NCI-H524 treated with DMSO at 0.1 percent for 48 hours (cell line): ENCODE measurements around the gene SLITRK5.

Source experiments
- DNase-seq: peaks from one replicate; lab custom pipeline; 2025; lab: John Stamatoyannopoulos, UW

SLITRK5 gene, protein sequence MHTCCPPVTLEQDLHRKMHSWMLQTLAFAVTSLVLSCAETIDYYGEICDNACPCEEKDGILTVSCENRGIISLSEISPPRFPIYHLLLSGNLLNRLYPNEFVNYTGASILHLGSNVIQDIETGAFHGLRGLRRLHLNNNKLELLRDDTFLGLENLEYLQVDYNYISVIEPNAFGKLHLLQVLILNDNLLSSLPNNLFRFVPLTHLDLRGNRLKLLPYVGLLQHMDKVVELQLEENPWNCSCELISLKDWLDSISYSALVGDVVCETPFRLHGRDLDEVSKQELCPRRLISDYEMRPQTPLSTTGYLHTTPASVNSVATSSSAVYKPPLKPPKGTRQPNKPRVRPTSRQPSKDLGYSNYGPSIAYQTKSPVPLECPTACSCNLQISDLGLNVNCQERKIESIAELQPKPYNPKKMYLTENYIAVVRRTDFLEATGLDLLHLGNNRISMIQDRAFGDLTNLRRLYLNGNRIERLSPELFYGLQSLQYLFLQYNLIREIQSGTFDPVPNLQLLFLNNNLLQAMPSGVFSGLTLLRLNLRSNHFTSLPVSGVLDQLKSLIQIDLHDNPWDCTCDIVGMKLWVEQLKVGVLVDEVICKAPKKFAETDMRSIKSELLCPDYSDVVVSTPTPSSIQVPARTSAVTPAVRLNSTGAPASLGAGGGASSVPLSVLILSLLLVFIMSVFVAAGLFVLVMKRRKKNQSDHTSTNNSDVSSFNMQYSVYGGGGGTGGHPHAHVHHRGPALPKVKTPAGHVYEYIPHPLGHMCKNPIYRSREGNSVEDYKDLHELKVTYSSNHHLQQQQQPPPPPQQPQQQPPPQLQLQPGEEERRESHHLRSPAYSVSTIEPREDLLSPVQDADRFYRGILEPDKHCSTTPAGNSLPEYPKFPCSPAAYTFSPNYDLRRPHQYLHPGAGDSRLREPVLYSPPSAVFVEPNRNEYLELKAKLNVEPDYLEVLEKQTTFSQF

DNA sequence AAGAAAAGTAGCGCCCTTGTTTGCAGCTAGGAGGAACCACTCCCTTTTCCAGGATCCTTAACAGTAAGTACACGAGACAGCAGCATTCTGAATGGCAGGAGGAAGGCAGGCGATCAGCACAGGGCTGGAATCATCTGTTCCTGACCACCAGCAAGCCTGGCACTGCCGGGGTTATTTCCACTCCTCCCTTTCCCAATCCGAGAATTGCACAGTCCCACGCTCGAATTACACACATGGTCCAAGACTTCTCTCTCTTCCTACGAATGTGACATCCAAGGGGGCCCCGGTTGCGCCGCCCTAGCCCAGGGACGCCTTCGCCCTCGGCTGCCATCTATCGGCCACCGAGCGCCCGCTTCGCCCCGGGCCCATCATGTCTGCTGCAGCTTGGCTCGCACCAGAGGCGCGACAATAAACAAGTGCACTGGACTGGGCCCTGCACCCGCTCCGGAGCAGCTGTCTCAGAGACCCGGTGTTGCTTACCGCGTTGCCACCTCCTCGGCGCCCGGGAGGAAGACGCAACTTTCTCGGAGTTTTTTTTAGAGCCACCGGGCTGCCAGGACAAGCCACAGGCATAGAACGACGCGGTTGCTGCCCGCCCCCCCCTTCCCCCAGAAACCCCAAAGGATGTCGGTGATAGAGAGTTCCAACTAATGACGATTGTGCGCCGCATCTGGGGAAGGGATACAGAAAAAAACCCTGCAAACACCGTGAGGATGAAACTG, at the start of gene SLITRK5:
Gene SLITRK5 (plus strand): TSS at position 341 of the 722 bp plus-strand sequence. CDS start 4,018 bp downstream, outside the sequence.
- DNase-seq: peak; percentile 69

DNA sequence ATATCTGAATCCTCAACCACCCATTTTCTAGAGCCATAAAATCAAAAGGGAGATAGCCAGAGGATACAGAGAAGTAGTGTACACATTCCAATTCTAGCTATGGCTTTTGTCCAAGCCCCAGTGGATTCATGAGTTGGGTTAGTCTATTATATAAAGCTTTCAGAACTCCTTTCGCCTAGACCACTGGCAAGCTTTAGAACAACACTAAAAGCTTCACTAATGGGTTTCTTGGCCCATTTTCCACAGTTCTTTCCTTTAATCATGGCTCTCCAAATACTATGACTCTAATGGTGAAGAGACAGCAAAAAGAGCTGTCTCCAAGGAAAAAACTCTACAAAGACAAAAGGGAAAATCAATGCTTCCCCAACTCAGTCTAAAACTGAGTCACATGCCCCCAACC, 48.2 kb upstream of the SLITRK5 start:
- DNase-seq: no peak

DNA sequence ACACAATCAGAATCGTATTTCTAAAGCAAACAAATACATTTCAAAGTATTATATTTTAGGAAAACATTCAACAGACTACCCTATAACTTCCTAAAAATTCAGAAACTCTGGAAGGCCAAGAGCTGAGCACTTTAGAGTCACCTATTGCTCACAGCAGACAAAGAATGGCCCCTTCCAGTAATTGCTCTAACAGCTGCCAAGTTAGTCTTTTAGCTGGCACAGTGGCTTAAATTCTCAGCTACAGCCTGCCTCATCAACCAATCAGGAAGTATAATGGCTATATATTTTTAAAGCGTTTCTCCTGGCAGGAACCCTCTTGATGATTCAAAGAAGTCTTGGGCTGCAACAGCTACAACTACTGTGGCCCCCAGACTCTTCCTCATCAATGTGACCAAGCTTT, 14.9 kb upstream of the SLITRK5 start:
- peak; percentile 23 for DNase-seq

DNA sequence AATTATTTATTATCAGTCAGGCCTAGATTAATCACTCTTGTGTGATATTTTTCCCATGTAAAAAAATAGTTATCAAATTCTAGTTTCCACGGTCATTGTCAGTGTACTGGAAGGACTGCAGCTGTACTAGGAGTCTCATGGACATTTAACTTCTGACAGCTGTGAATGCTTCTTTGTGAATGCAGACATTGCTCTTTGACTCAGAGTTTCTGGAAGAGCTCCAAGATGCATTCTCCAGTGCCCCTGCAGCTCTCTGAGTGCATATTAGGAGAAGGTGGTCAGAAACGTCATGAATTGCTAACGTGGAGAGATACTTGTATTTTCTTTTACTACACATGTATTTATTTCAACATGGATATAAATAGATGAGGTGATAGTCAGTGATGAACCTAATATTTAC, 9.7 kb upstream of the SLITRK5 start:
- DNase-seq: no peak

DNA sequence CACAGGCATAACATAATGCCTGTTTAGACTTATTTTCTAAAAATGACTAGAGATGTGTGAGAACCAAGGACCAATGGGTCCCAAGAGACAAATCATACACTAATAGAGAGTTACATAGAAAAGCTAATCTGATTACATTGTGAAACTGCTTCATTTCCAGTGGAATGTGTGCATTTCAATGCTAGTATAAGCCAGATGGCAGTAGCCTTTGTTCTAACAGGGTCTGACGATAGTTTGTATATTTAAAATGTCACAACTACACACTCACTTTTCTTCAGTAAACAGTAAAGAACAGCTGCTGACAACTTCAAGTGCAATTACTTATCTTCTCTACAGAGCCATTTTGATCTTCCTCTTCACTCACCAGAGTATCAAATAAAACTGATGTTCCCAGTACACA, 4.3 kb upstream of the SLITRK5 start:
- DNase-seq: peak; percentile 87

DNA sequence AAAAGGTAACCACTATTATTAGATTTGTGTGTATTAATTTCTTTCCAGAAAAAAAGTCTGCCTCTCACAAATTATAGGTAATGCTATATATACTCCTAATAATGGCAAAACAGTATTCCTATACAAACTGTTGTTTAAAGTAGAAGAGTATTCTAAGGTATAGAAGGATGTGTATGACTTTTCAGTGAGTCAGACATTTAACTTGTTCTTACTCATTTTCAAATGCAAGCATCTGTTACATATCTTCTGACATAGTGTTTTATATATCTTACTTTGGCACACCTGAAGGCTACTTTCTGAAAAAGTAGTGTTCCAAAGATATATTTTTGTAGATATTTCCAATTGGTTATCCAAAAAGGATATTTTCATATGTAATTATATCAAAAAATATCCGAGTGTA, 3.5 kb upstream of the SLITRK5 start:
- DNase-seq: no peak

DNA sequence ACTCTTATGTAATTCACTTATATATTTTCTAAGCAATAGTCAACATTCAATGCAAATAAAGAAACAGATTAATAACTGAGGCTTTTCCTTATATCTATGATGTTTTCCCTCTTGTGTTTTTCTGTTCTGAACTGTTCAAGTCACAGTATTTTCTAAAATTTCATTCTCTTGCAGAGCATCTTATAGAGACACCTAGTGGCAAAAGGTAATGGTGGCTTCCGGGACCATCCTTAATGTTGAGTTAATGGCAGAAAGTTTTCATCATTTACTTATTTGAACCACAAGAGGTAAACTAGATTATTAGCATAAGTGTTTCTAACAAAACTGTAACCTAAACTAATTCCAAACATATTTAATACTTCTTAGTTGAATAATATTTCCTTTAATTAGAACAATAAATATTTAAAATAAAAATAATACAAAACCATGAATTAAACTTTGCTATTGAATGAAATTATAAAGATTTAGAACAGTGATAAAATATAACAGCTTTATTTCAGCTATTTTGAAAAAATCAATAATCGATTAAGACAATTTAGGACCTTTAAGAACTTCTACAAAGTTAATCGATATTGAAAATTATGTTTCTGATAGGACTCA, 1.7 kb upstream of the SLITRK5 start:
- peak; percentile 60 for DNase-seq

DNA sequence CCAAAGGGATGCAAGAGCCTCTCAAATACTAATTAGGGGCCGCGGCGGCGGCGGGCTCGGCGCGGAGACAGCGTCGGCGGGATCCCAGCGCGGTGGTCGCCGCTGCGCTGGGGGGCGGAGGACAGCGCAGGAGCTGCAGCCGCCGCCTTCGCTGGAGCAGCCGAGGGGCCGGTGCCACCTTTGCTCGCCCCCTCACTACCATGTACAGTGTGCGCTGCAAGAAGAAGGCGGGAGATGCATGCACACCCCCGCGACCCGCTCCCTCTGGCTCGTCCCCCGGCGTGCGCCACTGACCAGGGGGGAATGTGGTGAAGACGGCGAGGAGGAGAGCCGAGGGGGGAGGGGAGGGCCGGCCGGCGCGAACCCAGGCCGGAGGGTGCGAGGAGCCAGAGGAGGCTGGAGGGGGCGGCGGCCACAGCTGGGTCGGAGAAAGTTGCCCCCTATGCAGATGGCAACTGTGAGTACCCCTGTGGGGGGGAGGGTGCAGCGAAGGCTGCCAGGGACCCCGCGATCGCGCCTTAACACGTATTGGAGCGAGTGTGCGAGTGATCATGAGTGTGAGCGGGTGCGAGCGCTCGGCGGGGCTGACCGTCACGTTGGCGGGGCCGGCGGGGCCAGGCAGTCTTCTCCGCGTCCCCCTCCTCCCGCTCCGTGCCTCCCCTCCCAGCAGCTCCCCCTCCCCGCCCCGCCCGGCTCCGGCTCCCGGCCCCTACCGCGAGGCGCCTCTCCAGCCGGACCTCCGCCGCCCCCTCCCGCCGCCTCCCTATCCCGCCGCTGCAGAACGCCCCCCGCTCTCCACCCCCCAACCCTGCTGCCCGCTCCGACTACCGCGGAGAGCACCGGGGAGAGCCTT, 808 bp downstream of the SLITRK5 start:
- no peak for DNase-seq

DNA sequence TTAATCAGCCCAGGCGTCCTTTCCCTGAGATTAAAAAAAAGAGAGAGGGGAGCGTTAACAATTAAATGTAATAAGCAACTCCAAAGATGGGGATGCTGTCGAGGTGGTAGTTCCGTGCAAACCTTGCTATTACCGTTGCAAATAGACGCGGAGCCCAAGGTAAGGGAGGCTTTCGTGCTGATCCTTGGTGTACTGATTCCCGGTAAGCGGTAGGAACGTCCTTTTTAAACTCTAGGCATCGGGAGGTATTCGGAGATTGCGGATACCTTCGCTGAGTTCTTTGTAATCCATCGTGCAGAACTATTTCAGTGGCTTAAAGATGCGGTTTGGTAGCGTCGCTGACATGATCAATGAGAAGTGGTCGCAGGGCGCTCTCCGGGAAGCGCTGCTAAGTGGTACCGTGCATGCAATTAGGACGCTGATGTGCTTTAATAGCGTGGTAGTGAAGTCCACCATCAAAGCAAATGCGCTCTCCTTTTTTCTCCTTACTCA, 3.1 kb downstream of the SLITRK5 start:
- peak; percentile 13 for DNase-seq

DNA sequence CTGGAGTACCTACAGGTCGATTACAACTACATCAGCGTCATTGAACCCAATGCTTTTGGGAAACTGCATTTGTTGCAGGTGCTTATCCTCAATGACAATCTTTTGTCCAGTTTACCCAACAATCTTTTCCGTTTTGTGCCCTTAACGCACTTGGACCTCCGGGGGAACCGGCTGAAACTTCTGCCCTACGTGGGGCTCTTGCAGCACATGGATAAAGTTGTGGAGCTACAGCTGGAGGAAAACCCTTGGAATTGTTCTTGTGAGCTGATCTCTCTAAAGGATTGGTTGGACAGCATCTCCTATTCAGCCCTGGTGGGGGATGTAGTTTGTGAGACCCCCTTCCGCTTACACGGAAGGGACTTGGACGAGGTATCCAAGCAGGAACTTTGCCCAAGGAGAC, 4.7 kb downstream of the SLITRK5 start:
- DNase-seq: no peak

DNA sequence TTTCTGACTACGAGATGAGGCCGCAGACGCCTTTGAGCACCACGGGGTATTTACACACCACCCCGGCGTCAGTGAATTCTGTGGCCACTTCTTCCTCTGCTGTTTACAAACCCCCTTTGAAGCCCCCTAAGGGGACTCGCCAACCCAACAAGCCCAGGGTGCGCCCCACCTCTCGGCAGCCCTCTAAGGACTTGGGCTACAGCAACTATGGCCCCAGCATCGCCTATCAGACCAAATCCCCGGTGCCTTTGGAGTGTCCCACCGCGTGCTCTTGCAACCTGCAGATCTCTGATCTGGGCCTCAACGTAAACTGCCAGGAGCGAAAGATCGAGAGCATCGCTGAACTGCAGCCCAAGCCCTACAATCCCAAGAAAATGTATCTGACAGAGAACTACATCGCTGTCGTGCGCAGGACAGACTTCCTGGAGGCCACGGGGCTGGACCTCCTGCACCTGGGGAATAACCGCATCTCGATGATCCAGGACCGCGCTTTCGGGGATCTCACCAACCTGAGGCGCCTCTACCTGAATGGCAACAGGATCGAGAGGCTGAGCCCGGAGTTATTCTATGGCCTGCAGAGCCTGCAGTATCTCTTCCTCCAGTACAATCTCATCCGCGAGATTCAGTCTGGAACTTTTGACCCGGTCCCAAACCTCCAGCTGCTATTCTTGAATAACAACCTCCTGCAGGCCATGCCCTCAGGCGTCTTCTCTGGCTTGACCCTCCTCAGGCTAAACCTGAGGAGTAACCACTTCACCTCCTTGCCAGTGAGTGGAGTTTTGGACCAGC, 5.3 kb downstream of the SLITRK5 start:
- no peak for DNase-seq

DNA sequence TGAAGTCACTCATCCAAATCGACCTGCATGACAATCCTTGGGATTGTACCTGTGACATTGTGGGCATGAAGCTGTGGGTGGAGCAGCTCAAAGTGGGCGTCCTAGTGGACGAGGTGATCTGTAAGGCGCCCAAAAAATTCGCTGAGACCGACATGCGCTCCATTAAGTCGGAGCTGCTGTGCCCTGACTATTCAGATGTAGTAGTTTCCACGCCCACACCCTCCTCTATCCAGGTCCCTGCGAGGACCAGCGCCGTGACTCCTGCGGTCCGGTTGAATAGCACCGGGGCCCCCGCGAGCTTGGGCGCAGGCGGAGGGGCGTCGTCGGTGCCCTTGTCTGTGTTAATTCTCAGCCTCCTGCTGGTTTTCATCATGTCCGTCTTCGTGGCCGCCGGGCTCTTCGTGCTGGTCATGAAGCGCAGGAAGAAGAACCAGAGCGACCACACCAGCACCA, 5.9 kb downstream of the SLITRK5 start:
- DNase-seq: no peak

DNA sequence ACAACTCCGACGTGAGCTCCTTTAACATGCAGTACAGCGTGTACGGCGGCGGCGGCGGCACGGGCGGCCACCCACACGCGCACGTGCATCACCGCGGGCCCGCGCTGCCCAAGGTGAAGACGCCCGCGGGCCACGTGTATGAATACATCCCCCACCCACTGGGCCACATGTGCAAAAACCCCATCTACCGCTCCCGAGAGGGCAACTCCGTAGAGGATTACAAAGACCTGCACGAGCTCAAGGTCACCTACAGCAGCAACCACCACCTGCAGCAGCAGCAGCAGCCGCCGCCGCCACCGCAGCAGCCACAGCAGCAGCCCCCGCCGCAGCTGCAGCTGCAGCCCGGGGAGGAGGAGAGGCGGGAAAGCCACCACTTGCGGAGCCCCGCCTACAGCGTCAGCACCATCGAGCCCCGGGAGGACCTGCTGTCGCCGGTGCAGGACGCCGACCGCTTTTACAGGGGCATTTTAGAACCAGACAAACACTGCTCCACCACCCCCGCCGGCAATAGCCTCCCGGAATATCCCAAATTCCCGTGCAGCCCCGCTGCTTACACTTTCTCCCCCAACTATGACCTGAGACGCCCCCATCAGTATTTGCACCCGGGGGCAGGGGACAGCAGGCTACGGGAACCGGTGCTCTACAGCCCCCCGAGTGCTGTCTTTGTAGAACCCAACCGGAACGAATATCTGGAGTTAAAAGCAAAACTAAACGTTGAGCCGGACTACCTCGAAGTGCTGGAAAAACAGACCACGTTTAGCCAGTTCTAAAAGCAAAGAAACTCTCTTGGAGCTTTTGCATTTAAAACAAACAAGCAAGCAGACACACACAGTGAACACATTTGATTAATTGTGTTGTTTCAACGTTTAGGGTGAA, 6.6 kb downstream of the SLITRK5 start:
- no peak for DNase-seq

DNA sequence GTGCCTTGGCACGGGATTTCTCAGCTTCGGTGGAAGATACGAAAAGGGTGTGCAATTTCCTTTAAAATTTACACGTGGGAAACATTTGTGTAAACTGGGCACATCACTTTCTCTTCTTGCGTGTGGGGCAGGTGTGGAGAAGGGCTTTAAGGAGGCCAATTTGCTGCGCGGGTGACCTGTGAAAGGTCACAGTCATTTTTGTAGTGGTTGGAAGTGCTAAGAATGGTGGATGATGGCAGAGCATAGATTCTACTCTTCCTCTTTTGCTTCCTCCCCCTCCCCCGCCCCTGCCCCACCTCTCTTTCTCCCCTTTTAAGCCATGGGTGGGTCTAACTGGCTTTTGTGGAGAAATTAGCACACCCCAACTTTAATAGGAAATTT, 7.2 kb downstream of the SLITRK5 start:
- DNase-seq: no peak

DNA sequence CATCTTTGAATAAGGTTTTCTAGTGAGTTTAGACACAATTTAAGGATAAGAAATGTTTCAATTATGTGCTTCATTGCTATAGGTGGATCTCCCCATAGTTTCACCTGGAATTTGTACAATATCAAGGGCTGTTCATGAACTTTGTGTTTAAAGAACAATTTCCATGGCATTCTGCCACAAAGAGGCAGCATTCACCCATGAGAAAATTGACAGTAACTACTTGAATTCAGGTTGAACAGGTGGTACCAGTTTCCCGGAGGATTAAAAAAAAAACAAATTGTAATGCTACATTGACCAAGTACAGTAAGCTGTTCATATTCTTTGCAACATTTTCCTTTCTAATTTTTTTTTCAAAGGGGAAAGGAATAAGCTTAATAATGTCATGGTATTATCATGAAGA, 9.1 kb downstream of the SLITRK5 start:
- DNase-seq: peak; percentile 47

DNA sequence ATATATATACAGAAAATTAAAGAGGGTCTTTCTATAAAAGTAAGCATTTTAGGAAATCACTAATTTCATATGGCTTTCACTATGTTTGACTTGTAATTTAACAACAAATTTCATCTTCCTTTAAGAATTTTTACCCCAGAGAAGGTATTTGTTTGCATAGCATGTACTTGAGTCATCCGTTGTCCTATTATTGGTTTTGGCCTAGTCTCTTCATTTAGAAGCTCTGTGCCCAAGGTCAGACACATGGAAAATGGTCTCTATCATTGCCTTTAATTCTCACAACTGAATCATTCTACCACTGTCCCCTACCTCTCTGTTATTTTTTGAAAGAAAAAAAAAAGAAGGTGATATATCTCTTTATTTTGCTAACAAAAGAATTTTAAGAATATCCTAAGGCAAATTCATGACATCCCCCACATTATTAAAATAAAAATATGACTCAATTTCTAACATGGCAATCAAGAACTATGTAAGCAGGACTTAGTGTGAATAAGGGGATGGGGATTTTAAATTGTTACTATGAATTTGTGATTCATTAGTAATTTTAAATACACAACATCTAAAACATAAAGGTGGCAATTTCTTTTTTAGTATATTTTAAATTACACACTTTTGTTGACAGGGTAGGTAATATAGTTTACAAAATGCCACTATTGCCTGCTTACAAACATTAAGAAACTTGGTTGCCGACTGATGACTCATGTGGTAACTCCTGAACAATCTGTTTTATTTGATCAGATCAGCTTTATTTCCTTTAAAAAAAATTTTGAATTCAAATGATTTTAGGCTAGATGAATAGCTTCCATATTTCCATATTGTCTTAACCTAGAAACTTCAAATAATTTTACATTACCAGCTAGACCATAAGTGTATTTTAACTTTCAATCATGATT, 13.9 kb downstream of the SLITRK5 start:
- DNase-seq: no peak

DNA sequence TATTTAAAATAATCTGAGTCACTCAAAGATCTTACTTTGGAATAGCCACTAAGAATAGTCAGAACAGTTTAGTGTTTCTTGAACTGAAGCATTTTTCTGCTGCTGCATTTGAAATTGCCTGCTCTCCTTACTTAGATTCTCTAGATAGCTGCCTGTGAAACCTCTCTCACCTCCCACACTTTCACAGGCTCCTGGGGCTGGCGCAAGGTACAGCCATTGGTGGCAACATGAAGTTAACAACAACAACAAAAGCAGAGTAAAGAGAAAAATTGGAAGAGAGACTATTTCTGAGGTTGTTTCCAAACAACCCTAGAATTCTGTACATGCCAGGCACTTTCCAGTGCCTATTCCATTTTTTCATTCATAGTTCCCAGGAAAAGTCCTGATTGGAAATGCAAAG, 25.3 kb downstream of the SLITRK5 start:
- DNase-seq: no peak

DNA sequence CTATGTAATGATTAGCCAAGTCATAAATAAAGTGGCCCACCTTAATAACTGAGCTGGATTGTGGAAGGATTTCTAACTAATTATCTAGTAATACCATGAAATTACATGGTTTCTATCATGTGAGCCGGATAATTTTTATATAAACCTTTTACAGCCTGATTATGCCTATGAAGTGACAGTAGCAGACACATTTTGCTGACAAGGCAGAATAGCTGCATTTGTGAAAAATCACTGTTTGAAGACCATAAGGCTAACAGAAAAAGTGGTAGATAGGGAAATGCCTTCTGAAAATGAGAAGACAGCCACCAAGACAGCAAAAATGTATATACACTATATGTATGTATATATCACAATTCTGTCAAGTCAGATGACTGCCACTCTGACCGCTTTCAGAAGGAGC, 27.1 kb downstream of the SLITRK5 start:
- no peak for DNase-seq
